Measurements from ENCODE around the gene DHX9.

The DHX9 gene

DNA sequence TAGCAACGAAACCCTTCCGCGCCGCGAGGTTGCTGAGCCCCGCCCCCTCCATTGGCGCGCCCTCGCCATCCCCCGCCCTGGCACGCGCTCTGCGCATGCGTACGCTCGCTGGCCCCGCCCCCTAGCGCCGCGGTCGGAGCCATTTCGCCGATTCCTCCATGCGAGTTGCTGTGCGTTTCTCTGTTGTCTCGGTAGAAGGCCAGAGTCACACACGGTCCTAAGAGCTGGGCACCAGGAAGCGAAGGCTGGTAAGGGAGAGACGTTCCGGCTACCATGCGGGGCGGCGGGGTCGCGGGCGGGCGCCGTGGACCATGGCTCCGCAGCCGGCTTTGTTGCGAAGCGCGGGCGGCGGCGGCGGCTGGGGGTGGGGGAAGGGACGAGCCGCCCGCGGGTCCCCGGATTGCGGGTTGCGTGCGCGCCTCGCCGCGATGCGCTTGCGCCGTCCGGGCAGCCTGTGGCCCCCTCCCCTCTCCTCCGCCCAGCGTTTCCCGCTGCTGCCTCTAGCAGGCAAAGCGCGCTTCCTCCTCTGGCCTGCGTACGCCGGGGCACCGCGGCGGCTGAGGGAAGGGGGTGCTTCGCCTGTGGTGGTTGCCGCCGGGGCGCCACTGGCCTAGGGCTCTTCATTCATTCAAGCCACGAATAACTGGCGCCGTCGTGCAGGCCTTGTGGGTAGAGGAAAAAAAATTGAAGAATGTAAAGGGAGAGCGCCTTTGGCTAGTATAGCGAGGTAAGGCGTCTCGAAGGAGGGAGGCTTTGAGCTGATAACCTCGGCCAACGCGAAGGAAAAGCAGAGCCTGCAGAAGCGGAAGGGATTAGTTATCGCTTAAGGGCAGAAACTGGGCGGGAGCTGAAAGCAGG, at the start of gene DHX9:
Gene DHX9, plus strand, starts transcription at position 139 of the 858 bp plus-strand sequence. CDS start 3,220 bp downstream, outside the sequence.
- DNase-seq (ENCODE audit: low read depth): peak; percentile 84
- peak within 1 kb of the TSS; percentile 96 for H3K4me3 ChIP-seq (ENCODE audit: control insufficient read depth, low read depth, low read length)
- no peak for TF ChIP-seq CTCF (conservative IDR thresholded peaks at IDR 0.05; ENCODE audit: control insufficient read depth, insufficient read depth, low read depth, low read length)

DNA sequence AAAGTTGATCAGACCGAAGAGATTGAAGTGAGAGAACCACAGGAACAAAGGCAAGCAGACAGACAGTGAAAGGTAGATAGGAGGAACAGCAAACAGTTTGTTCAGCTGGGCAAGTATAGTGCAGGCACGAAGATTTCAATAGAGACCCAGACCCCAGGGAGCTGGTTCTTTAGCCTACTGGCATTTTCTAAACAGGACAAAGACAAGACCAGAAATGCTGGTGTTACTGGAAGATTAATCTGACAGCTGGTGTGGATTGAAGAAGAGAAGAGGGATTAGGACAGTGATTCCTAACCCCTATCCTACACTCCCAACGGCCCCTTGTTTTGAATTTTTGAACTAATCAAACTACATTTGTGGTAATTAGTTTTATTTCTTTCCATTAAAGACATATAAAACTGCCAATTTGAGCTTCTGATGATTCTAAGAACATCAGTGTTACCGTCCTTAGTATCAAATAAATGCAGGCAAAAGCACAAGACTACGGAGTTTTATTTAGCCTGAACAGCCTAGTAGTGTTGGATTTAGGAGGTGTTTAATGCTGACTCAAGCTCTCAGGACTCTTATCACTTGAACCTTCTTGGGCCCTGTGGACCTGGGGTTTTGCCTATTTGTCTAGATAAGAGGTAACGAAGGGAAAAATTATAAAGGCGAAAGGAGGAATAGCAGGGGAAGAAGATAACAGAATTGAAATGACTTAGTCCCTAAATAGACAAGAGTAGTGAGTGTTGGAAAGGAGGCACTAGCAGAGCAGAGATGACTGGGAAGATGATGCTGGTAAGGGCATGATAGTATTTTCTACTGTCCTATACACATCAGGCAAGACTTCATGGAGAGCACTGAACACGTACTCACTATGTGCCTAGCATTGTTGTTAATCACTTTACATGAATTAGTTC, 47.6 kb upstream of the DHX9 start:
- DNase-seq (ENCODE audit: low read depth): no peak
- TF ChIP-seq CTCF (conservative IDR thresholded peaks at IDR 0.05; ENCODE audit: control insufficient read depth, insufficient read depth, low read depth, low read length): no peak
- no peak overlapping the region for H3K4me3 ChIP-seq (ENCODE audit: control insufficient read depth, low read depth, low read length)

GRCh38 chr1:182794091-182794490, 45.1 kb upstream of the DHX9 start:
- DNase-seq (ENCODE audit: low read depth): no peak
- no peak for TF ChIP-seq CTCF (conservative IDR thresholded peaks at IDR 0.05; ENCODE audit: control insufficient read depth, insufficient read depth, low read depth, low read length)
- no peak overlapping the region for H3K4me3 ChIP-seq (ENCODE audit: control insufficient read depth, low read depth, low read length)

GRCh38 chr1:182794676-182795201, 44.4 kb upstream of the DHX9 start:
- TF ChIP-seq CTCF (conservative IDR thresholded peaks at IDR 0.05; ENCODE audit: control insufficient read depth, insufficient read depth, low read depth, low read length): no peak
- no peak overlapping the region for H3K4me3 ChIP-seq (ENCODE audit: control insufficient read depth, low read depth, low read length)
- no peak for DNase-seq (ENCODE audit: low read depth)

GRCh38 chr1:182795563-182796228, 43.5 kb upstream of the DHX9 start:
- DNase-seq (ENCODE audit: low read depth): no peak
- no peak for TF ChIP-seq CTCF (conservative IDR thresholded peaks at IDR 0.05; ENCODE audit: control insufficient read depth, insufficient read depth, low read depth, low read length)
- no peak overlapping the region for H3K4me3 ChIP-seq (ENCODE audit: control insufficient read depth, low read depth, low read length)
